Kidney glomerular epithelial cell (primary cell): ENCODE measurements around the gene RTEL1.

Source experiments
- DNase-seq: peaks from one replicate; lab custom pipeline; 2025; lab: John Stamatoyannopoulos, UW

RTEL1 gene

DNA sequence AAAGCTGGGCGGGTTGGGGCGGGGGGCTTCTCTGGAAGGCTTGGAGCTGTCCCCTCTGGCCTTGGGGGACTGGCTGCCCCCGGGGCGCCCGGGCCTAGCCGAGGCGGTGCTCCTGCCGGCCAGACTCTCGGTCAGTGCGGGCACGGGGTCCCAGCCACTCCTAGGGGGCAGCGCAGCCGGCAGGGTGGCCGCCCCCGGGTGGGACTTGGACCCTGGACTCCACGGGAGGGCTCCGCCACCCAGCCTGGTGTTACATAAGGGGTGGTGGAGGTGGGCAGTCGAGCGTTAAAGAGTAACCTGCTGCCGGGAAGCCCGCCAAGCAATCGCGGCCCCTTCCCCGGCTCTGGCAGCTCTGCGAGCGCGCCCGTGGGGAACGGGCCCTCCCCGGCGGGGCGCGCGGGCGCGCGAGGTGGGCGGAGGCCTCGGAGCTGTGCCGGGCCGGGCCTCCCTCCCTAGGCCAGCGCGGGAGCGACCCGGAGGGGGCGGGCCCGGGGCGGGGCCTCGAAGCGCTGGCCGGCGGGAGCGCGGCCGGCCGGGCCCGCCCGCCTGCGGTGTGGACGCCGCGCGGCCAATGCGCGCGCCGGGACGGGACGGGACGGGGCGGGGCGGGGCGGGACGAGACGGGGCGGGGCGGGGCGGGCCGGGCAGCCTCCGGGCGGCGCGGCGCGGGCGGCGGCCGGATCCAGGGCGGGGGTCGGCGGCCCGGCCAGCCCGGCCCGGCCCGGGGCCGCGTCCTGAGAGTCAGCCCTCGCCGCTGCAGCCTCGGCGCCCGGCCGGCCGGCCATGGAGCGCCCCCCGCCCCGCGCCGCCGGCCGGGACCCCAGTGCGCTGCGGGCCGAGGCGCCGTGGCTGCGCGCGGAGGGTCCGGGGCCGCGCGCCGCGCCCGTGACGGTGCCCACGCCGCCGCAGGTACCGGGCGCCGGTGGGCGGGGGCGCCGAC lies 81.3 kb downstream of the RTEL1 start, which contains the start of gene SLC2A4RG:
Gene SLC2A4RG (plus strand): TSS at position 647 of the 940 bp plus-strand sequence. CDS start 137 bp downstream, at position 784.
- DNase-seq = peak; percentile 23

DNA sequence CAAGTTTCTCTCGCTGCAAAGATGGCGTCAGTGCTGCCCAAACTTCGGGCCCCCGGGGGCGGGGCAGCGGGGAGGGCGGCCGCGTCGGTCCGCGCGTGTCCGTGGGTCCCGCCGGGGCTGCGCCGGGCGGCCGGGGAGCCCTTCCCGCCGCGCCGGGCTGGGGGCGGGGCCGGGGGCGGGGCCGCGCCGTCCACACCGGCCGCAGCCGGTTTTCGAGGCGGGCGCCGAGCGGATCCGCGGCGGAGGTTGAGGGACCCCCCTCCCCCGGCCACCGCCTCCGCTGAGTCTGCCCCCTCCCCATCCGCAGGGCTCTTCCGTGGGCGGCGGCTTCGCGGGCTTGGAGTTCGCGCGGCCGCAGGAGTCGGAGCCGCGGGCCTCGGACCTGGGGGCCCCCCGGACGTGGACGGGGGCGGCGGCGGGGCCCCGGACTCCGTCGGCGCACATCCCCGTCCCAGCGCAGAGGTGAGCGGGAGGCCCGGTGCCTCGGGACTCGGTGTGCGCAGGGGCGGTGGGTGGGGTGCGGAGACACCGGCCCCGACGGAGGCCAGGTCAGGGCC lies 82.0 kb downstream of the RTEL1 start:
- DNase-seq = peak; percentile 1

DNA sequence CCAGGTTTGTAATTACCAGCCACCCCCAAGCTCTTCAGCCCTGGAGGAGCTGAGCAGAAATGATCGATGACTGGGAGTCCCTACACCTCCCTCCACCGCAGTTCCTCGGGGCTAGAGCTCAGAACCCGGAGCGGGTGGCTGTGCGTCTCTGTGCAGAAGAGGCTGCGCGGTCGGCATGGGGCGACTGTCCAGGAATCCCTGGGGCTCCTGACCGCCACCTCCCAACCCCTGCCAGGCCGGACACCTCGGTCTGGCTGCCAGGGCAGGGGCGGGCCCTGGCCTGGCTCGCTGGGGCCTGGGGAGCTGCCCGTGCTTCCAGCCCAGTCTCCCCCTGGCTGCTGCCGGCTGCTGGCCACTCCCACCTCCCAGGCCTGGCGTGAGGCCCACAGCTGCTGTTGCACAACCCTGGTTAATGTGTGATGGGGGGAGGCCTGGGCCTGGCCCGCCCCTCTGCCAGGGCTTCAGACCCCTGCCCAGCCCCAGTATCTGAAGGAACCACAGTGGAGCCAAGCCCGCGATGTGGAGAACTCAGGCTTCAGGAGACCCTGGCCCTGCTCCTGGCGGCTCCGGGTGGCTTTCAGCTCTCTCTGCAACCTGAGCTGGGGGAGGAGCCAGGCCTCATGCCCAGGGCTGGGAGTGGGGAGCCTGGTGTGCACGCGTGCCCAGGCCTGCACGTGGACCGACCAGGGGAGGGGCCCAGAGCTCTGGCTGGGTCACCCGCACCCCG lies 82.7 kb downstream of the RTEL1 start:
- DNase-seq = peak; percentile 81

DNA sequence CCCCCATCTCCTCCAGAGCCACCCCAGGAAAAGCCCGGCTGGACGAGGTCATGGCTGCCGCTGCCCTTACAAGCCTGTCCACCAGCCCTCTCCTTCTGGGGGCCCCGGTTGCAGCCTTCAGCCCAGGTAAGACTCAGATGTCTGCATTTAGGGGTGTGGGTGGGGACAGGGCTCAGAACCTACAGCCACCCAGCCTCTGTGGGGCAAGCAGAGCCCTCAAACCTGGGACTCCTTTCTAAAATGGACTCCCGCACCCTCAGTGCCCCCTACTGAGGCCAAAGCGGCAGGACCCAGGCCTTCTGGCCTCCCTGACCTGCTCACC lies 83.2 kb downstream of the RTEL1 start:
- no peak for DNase-seq

DNA sequence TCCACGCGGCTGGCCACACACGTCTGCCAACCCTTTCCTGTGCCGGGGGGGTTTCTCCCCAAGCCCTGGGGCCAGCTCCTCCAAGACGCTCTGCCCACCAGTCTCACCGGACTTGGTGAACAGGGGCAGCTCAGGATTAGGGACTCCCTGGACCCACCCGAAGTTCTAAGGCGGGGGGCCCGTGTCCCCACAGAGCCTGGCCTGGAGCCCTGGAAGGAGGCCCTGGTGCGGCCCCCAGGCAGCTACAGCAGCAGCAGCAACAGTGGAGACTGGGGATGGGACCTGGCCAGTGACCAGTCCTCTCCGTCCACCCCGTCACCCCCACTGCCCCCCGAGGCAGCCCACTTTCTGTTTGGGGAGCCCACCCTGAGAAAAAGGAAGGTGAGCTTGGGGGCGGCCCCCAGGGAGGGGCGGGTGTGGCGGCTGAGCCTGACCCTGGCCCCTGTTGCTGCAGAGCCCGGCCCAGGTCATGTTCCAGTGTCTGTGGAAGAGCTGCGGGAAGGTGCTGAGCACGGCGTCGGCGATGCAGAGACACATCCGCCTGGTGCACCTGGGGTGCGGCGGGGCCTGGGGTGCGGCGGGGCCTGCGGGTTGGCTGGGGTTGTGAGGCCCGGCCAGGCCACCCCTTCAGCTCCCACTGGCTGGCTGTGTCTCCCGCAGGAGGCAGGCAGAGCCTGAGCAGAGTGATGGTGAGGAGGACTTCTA lies 83.7 kb downstream of the RTEL1 start:
- no peak for DNase-seq

DNA sequence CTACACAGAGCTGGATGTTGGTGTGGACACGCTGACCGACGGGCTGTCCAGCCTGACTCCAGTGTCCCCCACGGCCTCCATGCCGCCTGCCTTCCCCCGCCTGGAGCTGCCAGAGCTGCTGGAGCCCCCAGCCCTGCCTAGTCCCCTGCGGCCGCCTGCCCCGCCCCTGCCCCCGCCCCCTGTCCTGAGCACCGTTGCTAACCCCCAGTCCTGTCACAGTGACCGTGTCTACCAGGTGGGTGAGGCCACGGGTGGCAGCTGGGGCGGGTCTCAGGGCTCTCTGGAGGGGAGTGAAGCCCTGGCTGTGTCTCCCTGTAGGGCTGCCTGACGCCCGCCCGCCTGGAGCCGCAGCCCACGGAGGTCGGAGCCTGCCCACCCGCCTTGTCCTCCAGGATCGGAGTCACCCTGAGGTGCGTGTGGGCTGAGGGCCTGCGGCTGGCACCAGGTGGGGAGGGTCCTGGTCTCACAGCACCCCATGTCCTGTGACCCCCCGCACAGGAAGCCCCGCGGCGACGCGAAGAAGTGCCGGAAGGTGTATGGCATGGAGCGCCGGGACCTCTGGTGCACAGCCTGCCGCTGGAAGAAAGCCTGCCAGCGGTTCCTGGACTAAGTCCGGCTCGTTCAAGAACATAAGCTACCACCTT lies 84.4 kb downstream of the RTEL1 start:
- DNase-seq = no peak

DNA sequence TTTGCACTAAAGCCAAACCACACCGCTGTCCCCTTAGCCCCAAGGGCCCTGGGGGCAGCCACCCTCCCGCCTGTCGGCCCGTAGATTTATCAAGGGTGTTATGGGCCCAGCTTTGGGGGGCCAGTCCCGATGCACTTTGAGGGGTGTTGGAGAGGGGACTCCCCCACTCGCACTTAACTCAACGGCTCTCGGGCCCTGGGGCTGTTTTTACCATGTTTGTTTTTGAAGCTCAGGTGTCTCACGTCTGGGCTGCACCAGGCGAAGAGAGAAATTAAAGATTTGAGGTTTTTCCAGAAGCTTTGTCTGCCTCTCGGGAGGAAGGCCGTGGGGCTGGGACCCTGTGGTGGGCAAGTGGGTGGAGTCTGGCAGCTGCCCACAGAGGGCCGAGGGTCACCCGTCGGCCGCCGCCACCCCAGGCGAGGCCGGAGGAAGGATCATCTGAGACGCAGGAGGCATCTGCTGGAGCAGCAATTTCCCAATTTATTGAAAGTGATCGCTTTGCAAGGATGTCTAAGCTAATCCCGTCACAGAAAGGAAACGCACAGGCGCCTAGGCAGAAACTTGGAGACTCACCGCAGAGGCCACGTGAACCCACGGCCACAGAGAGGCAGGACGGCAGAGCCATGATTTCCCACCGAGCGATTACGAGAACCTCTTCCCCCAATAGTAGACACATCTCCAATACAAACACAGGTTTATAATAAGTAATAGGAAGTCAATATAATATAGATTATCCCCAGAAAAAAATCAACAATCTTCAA lies 85.3 kb downstream of the RTEL1 start:
- DNase-seq = no peak

DNA sequence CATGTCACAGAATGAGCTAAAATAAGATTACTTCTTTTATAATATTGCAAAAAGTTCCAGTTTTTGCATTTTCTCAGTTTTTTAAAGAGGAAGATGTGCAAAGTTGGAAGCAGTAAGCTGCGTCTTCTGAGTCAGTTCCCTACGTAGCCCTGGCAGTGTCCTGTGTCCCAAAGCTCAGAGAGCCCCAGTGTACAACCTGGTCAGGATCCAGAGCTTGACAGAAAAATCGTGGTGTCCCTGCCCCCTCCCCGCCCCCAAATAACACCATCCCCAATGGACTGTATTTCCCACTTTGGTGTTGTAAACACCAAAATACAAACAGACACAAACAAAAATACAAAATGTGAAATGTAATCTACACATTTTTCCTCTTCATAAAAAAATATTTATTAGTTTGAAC lies 86.0 kb downstream of the RTEL1 start:
- no peak for DNase-seq

DNA sequence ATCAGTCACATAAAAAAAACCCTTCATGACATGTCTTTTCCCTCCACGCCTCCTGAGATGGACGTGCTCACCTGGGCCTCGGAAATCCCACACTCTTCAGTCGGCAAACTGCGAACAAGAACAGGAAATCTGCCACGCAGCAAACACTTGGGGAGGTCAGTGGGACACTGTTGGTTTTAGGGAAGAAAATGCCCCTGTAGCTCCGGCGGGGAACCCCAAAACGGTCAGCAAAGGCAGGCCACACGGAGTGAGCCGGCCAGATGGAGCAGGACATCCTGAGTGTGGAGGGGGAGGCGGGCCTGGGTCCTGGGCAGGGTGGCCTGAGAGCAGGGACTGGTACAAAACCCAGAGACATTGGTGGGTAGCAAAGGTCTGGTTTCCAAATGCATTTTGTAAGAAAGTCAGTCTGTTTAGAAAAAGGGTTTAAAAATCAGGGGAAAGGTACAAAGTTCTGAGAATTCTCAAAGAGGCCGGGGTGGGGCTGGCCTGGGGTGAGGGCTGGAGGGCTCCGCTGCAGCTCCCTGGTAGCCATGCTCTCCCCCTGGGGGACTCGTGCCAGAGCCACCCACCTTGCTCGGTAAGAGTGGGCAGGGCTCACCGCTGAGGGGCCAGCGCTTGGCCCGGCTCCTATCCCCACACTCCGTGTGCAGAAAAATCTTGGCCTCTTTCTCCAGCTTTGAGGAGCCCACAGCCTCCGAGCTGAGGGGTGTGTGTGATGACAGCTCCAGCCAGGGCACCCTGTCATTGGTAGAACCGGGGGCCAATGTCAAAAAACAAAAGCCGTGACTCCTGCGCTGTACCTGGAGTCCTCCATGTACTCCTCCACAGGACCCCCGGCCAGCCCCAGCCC lies 86.7 kb downstream of the RTEL1 start:
- DNase-seq = no peak

DNA sequence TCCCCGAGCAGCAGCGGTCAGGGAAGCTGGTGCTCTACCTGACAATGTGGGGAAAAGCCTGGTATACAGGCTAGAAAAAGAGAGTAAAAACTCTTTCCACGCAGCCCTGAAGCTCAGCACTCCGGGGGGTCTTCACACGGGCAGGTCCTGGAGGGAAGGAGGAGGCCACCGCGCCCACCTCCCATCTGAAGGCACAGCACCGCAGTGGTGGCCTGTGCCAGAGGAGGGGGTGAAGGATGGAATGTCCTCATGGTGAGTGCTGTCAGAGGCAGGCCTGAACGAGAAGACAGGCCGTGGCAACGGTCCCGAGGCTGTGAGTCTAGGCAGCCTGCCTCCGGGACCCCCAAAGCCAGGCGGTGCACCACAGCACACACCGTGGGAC lies 87.3 kb downstream of the RTEL1 start:
- no peak for DNase-seq
